Tibial nerve (tissue), 4 donors: ENCODE measurements around the gene NKAIN2.

ENCODE experiments used
- EP300 ChIP-seq, 2 donors: sonication (generic); formaldehyde crosslinking; IDR thresholded peaks; one replicate each; pipeline ENCODE4 v1.6.1; 2017; ENCODE audit warnings: antibody characterized with exemption in 2 of 2, mild to moderate bottlenecking in 1 of 2
- POLR2A ChIP-seq, 2 donors: fragments of 450-650 bp; IDR thresholded peaks; one replicate each; pipeline ENCODE4 v1.6.1; 2017; ENCODE audit warnings: antibody characterized with exemption in 2 of 2, mild to moderate bottlenecking in 2 of 2, moderate library complexity in 2 of 2
- TF ChIP-seq, protein P1 (sequence below), 5 experiments: fragments of 200-600 bp in 3 of 5; fragments of 450-650 bp in 2 of 5; sonication (generic) in 3 of 5; IDR thresholded peaks; one replicate each; pipeline ENCODE4 v1.5.1; 2016 to 2019; ENCODE audit warnings: antibody characterized with exemption in 5 of 5, mild to moderate bottlenecking in 3 of 5, moderate library complexity in 2 of 5

DNA sequence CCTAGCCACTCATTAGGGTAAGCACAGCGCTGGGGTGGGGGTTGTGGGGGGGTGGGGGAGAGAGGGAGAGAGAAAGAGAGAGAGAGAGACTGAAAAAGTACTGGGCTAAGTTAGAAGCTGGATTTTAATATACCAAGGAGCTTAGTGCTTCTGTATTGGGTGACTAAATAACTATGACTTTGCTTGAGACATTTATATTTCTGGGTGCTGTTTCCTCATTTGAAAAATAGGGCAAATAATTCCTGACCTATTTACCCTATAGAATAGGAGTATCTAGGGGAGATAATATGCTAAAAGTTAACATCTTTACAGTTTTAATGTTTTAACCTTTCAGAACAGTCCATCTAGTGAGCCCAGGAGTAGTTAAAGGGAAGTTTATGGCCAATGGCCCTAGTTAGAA, 7.7 kb downstream of the NKAIN2 start:
- TF ChIP-seq, protein P1, sequence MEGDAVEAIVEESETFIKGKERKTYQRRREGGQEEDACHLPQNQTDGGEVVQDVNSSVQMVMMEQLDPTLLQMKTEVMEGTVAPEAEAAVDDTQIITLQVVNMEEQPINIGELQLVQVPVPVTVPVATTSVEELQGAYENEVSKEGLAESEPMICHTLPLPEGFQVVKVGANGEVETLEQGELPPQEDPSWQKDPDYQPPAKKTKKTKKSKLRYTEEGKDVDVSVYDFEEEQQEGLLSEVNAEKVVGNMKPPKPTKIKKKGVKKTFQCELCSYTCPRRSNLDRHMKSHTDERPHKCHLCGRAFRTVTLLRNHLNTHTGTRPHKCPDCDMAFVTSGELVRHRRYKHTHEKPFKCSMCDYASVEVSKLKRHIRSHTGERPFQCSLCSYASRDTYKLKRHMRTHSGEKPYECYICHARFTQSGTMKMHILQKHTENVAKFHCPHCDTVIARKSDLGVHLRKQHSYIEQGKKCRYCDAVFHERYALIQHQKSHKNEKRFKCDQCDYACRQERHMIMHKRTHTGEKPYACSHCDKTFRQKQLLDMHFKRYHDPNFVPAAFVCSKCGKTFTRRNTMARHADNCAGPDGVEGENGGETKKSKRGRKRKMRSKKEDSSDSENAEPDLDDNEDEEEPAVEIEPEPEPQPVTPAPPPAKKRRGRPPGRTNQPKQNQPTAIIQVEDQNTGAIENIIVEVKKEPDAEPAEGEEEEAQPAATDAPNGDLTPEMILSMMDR (IDR thresholded peaks at IDR 0.05) = no peak
- TF ChIP-seq EP300 (IDR thresholded peaks at IDR 0.05) (no peak), POLR2A (IDR thresholded peaks at IDR 0.05) (no peak)
